Fibroblast of lung (primary cell): ENCODE results near the gene GPR156.

ENCODE experiments used
- EZH2 ChIP-seq: IDR thresholded peaks from 2 replicates; pipeline ENCODE4 v1.5.1; 2012; ENCODE audit warnings: low read length, control low read depth, mild to moderate bottlenecking; ENCODE audit errors: missing control alignments
- TF ChIP-seq, protein P1 (sequence below), 2 donors: IDR thresholded peaks in 1 of 2; conservative IDR thresholded peaks in 1 of 2; 1 replicate in 1 of 2; 2 replicates in 1 of 2; pipeline ENCODE4 v1.5.1; 2011 to 2012; ENCODE audit warnings: low read length in 2 of 2, control low read depth in 1 of 2, inconsistent platforms in 1 of 2, low read depth in 1 of 2, mild to moderate bottlenecking in 1 of 2

- TF ChIP-seq, protein P1, sequence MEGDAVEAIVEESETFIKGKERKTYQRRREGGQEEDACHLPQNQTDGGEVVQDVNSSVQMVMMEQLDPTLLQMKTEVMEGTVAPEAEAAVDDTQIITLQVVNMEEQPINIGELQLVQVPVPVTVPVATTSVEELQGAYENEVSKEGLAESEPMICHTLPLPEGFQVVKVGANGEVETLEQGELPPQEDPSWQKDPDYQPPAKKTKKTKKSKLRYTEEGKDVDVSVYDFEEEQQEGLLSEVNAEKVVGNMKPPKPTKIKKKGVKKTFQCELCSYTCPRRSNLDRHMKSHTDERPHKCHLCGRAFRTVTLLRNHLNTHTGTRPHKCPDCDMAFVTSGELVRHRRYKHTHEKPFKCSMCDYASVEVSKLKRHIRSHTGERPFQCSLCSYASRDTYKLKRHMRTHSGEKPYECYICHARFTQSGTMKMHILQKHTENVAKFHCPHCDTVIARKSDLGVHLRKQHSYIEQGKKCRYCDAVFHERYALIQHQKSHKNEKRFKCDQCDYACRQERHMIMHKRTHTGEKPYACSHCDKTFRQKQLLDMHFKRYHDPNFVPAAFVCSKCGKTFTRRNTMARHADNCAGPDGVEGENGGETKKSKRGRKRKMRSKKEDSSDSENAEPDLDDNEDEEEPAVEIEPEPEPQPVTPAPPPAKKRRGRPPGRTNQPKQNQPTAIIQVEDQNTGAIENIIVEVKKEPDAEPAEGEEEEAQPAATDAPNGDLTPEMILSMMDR (conservative IDR thresholded peaks at IDR 0.05 in 1 of 2, IDR thresholded peaks at IDR 0.05 in 1 of 2; ENCODE audit: low read depth in 1 of 2, low read length in 2 of 2): no peak
- TF ChIP-seq EZH2: no peak
Observed at GRCh38 chr3:120202363-120202762, 82.7 kb downstream of the GPR156 start.
